GM10266 (cell line): ENCODE results near the gene NCF2.

Source experiments
- DNase-seq: peaks from one replicate; pipeline ENCODE4 v3.0.0; 2012; ENCODE audit errors: extremely low spot score
- CTCF ChIP-seq: IDR thresholded peaks from 2 replicates; pipeline ENCODE4 v1.5.1; 2012; ENCODE audit warnings: mild to moderate bottlenecking, low read depth; ENCODE audit not compliant: control insufficient read depth, insufficient read depth; ENCODE audit errors: missing control alignments

Gene NCF2

GRCh38 chr1:183553764-183554163 is 36.5 kb downstream of the NCF2 start:
- no peak for TF ChIP-seq CTCF
- no peak for DNase-seq

GRCh38 chr1:183553331-183553730 is 36.9 kb downstream of the NCF2 start:
- no peak for TF ChIP-seq CTCF
- DNase-seq, result no peak

GRCh38 chr1:183552891-183553290 is 37.4 kb downstream of the NCF2 start:
- TF ChIP-seq CTCF, result no peak
- no peak for DNase-seq

- no peak for TF ChIP-seq CTCF
- no peak for DNase-seq
Measured at GRCh38 chr1:183552441-183552840, 37.8 kb downstream of the NCF2 start.

- no peak for TF ChIP-seq CTCF
- no peak for DNase-seq
Measured at GRCh38 chr1:183551924-183552323, 38.3 kb downstream of the NCF2 start.

- DNase-seq, result no peak
- TF ChIP-seq CTCF, result no peak
Measured at GRCh38 chr1:183550915-183551314, 39.3 kb downstream of the NCF2 start.

- DNase-seq, result no peak
- TF ChIP-seq CTCF, result no peak
Measured at GRCh38 chr1:183548116-183548515, 42.1 kb downstream of the NCF2 start.
